GM19025 (cell line): ENCODE results near the gene MAP2K3.
"Not testable (repeated sequence)": the region's sequence is repeated elsewhere in the genome, so short reads cannot be mapped to it uniquely, and the experiment has no call there.

Experiments used
- ATAC-seq: cut with Tn5 transposase; IDR thresholded peaks from one replicate; pipeline ENCODE4 v1.9.1; 2021; ENCODE audit warnings: mild to moderate bottlenecking, low read depth, moderate library complexity; ENCODE audit not compliant: unreplicated experiment

Gene MAP2K3

DNA sequence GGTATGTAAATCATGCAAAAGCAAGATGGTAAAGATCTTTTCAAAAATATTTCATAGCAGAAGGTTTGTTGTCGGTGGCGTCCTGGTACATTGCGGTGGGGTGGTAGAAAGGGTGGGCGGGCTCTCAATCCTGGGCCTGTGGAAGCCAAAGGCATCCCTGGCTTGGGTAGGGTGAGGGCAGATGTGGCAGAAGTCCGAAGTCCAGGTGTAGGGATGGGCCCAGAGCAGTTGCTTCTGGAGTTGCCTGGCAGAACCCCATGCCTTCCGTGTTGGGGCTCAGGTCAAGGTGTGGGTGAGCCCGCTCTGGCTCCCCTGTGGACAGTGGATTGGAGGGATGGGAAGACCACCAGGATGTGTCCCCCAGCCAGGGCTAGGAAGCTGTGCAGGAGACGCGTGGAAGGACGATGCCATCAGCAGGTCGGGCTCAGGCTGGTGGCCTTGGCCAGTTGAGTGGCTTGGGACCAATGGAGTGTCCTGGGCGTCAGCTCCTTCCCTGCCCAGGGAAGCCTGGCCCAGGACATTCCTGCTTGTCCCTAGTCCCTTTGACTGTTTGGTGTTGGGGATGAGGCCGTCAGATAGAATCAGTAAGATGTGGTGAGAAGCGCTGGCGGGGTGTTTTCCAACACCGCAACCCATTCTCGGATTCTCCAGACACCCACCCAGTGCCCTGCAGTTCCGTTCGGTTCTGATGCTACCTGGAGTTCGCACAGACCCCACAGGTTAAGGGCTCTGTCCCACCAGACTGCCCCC is 21.1 kb downstream of the MAP2K3 start:
- ATAC-seq = not testable (repeated sequence)

DNA sequence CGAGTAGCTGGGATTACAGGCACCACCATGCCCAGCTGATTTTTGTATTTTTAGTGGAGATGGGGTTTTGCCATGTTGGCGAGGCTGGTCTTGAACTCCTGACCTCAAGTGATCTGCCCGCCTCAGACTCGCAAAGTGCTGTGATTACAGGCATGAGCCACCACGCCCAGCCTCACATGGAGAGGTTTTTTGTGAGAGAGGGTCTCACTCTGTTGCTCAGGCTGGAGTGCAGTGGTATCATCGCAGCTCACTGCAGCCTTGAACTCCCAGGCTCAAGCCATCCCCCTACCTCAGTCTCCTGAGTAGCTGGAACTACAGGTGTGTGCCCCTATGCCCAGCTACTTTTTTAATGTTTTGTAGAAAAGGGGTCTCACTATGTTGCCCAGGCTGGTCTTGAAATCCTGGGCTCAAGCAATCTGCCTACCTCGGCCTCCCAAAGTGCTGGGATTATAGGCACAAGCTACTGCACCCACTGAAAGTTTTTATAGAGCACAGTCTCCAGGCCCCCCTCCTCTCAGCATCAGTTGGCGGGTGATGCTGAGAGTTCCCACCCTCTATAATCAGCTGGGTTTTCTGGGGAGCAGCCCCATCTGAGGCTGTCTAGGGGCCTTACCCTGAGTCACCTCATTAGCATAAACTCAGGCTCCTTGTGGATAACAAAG is 22.2 kb downstream of the MAP2K3 start:
- not testable (repeated sequence) for ATAC-seq

GRCh38 chr17:21307273-21307625 is 22.7 kb downstream of the MAP2K3 start:
- ATAC-seq = not testable (repeated sequence)

DNA sequence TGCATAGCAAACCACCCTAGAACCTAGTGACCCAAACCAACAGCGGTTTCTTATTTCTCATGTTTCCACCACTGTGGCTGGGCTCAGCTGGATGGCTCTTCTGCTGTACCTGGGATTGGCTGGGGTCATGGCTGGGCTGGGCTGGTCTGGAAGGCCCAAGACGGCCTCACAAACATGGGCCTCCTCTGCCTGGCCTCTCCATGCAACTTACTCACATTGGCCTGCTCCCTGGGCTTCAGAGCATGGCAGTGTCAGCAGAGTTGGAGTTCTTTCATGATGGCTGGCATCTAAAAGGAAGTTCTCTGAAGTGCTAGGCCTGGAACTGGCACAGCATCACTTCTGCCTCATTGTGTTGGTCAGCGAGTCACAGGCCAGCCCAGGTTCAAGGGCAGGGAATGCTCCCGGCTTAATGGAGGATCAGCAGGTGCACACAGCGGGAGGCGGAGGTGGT is 24.4 kb downstream of the MAP2K3 start:
- not testable (repeated sequence) for ATAC-seq

DNA sequence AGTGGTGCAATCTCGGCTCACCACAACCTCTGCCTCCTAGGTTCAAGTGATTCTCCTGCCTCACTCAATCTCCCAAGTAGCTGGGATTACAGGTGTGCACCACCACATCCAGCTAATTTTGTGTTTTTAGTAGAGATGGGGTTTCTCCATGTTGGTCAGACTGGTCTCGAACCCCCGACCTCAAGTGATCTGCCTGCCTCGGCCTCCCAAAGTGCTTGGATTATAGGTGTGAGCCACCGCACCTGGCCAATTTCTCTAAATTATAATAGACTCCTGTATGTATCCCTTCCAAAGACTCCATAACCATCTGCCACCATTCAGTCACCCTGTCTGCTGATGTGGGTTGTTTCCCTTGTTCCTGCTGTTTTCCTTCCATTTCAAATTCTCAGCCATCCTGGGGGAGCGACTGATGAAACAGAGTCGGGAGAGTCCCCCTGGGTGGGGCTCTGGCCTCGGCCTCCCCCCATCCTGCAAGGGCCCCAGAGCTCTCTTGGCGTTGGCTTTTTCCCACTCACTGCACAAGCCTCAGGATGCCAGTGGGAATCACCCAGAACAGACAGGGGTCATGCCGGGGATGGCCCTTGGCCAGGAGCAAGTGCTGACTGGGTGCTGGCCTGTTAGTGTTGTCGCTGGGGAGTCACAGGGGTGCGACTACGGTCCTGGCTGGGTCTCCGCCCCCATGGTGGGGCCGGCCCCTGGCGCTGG is 25.7 kb downstream of the MAP2K3 start:
- ATAC-seq = not testable (repeated sequence)

- not testable (repeated sequence) for ATAC-seq
Measured at GRCh38 chr17:21310766-21311602, 26.5 kb downstream of the MAP2K3 start.

GRCh38 chr17:21313320-21313719 is 28.8 kb downstream of the MAP2K3 start:
- no peak for ATAC-seq

GRCh38 chr17:21313761-21314160 is 29.2 kb downstream of the MAP2K3 start:
- ATAC-seq = not testable (repeated sequence)

- ATAC-seq = not testable (repeated sequence)
Measured at GRCh38 chr17:21314261-21314664, 29.8 kb downstream of the MAP2K3 start.

- not testable (repeated sequence) for ATAC-seq
Measured at GRCh38 chr17:21314701-21315111, 30.2 kb downstream of the MAP2K3 start.

GRCh38 chr17:21315246-21316000 is 30.9 kb downstream of the MAP2K3 start:
- not testable (repeated sequence) for ATAC-seq

GRCh38 chr17:21316212-21316886 is 31.8 kb downstream of the MAP2K3 start:
- ATAC-seq = peak; percentile 69

DNA sequence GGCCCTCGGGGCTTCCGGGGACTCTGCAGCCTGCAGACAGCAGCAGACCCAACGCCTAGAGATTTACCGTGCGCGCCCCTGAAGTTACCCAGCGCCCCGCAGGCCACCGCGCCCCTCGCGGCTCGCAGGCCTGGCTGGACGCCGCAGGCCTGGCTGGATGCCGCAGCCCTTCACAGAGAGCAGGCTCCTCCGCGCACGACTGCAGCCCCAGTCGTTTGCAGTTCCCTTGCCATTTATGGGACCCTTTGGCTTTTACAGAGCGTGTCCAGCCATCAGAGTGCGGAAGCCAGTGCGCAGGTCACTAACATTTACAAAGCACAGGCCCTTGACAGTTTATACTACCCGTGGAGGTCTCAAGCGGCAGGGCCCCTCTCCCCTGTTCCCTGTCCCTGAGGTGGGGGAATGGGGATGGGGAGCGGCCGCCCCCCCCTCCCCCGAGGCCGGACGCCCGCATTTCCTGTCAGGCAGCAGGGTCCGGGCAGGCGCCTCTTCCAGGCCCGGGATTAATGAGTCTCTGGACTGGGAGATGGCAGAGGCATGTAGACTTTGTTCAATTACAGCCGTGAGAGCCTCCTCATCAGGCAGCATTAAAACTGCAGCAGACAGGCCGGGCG is 32.5 kb downstream of the MAP2K3 start:
- peak; percentile 13 for ATAC-seq

- not testable (repeated sequence) for ATAC-seq
Measured at GRCh38 chr17:21317821-21318220, 33.3 kb downstream of the MAP2K3 start.

- ATAC-seq = no peak
Measured at GRCh38 chr17:21318439-21318838, 33.9 kb downstream of the MAP2K3 start.

GRCh38 chr17:21318856-21319255 is 34.3 kb downstream of the MAP2K3 start:
- ATAC-seq = not testable (repeated sequence)

GRCh38 chr17:21319256-21319655 is 34.7 kb downstream of the MAP2K3 start:
- ATAC-seq = not testable (repeated sequence)

- not testable (repeated sequence) for ATAC-seq
Measured at GRCh38 chr17:21319686-21320375, 35.3 kb downstream of the MAP2K3 start.
